Sciatic nerve (tissue), 2 donors: ENCODE results near the gene MC4R. TPM values are rescaled to one million over a fixed set of nuclear protein-coding genes. Genes with fewer than 3 reads are reported as not detected.
"Not testable (repeated sequence)": the region's sequence is repeated elsewhere in the genome, so short reads cannot be mapped to it uniquely, and the experiment has no call there.

ENCODE experiments used
- ATAC-seq: fragments of 200-7000 bp; cut with Tn5 transposase; one replicate; pipeline ENCODE4 v1.9.1; 2020; ENCODE audit warnings: mild to moderate bottlenecking, moderate library complexity
- DNase-seq: peaks from one replicate; pipeline ENCODE4 v3.0.0-alpha.2; 2020; ENCODE audit warnings: low spot score
- intact Hi-C: fragments of 100-400 bp; cut with DNase I; formaldehyde crosslinking; loops from one replicate; pipeline ENCODE4 v1.14.2; 2022
- total RNA-seq: library from RNA; stranded (reverse); fragmentation: NEBNext Ultra II Directional; extraction: Animal tissue kit (Norgen Biotek cat#: 25700); gene quantifications from one replicate; pipeline ENCODE4 v1.2.1, GENCODE V29; 2021
- donor health status: DM: no; HTN: no; CAD: no.
- donor health status: DM: no; HTN: no; CAD: no.

Gene MC4R
- total RNA-seq: not detected

- DNase-seq: no peak
- intact Hi-C loops: no loop called here
- peak; percentile 83 for ATAC-seq
Observed at GRCh38 chr18:60372596-60372995, at the start of gene MC4R. TSS of gene MC4R (minus strand) at chr18:60372775. CDS start at chr18:60372349, 426 bp downstream.

- intact Hi-C loops, ATAC-seq, DNase-seq: not testable (repeated sequence)
Observed at GRCh38 chr18:60422306-60422705, 49.7 kb upstream of the MC4R start.

- intact Hi-C loops: no loop called here
- ATAC-seq (no peak), DNase-seq (no peak)
Observed at GRCh38 chr18:60421356-60422118, 49.0 kb upstream of the MC4R start.

- DNase-seq (no peak), ATAC-seq (no peak)
- intact Hi-C loops: no loop called here
Observed at GRCh38 chr18:60417946-60418345, 45.4 kb upstream of the MC4R start.

GRCh38 chr18:60413944-60414547 is 41.5 kb upstream of the MC4R start:
- DNase-seq (no peak), ATAC-seq (no peak)
- intact Hi-C loops: no loop called here

GRCh38 chr18:60411715-60412114 is 39.1 kb upstream of the MC4R start:
- DNase-seq (no peak), ATAC-seq (no peak)
- intact Hi-C loops: no loop called here

GRCh38 chr18:60406721-60407120 is 34.1 kb upstream of the MC4R start:
- ATAC-seq: no peak
- no peak for DNase-seq
- intact Hi-C loops: no loop called here

- intact Hi-C loops: no loop called here
- ATAC-seq (no peak), DNase-seq (no peak)
Observed at GRCh38 chr18:60404486-60405085, 32.0 kb upstream of the MC4R start.

GRCh38 chr18:60401346-60401745 is 28.8 kb upstream of the MC4R start:
- intact Hi-C loops: no loop called here
- no peak for ATAC-seq
- no peak for DNase-seq

GRCh38 chr18:60391571-60392226 is 19.1 kb upstream of the MC4R start:
- DNase-seq (no peak), ATAC-seq (no peak)
- intact Hi-C loops: no loop called here

GRCh38 chr18:60389314-60389713 is 16.7 kb upstream of the MC4R start:
- ATAC-seq (no peak), DNase-seq (no peak)
- intact Hi-C loops: no loop called here

- intact Hi-C loops: no loop called here
- ATAC-seq (no peak), DNase-seq (no peak)
Observed at GRCh38 chr18:60385693-60386092, 13.1 kb upstream of the MC4R start.

GRCh38 chr18:60383893-60384292 is 11.3 kb upstream of the MC4R start:
- no peak for ATAC-seq
- intact Hi-C loops: no loop called here

GRCh38 chr18:60377778-60378469 is 5.3 kb upstream of the MC4R start:
- ATAC-seq (no peak), DNase-seq (no peak)
- intact Hi-C loops: no loop called here

More at GRCh38 chr18:60383893-60384292, 11.3 kb upstream of the MC4R start:
- no peak for DNase-seq

GRCh38 chr18:60372132-60372531 is 443 bp downstream of the MC4R start:
- DNase-seq (no peak), ATAC-seq (no peak)
- intact Hi-C loops: no loop called here

GRCh38 chr18:60358516-60358915 is 14.1 kb downstream of the MC4R start:
- ATAC-seq (no peak), DNase-seq (no peak)
- intact Hi-C loops: no loop called here

GRCh38 chr18:60350941-60351340 is 21.6 kb downstream of the MC4R start:
- no peak for DNase-seq
- intact Hi-C loops: no loop called here
- no peak for ATAC-seq

- intact Hi-C loops: no loop called here
- DNase-seq (no peak), ATAC-seq (no peak)
Observed at GRCh38 chr18:60350150-60350549, 22.4 kb downstream of the MC4R start.

- intact Hi-C loops: no loop called here
- DNase-seq (no peak), ATAC-seq (no peak)
Observed at GRCh38 chr18:60347526-60348045, 25.0 kb downstream of the MC4R start.
